HEK293 (cell line): ENCODE results near the gene NCSTN.

Experiments
- CTCF ChIA-PET: fragments of 350-600 bp; formaldehyde crosslinking; extraction: SDS; loops from one replicate; lab custom pipeline; 2021; ENCODE audit warnings: antibody characterized with exemption; lab: Yijun Ruan, JAX
- POLR2A ChIA-PET: fragments of 300-600 bp; formaldehyde crosslinking; extraction: SDS; loops from one replicate; lab custom pipeline; 2020; ENCODE audit warnings: antibody characterized with exemption, inconsistent platforms; lab: Yijun Ruan, JAX
- H3K27ac ChIP-seq: fragments of 200-500 bp; sonication (Bioruptor generic); 2 replicates; pipeline ENCODE4 v1.5.1; 2014; ENCODE audit warnings: low read depth, low read length, control low read depth, inconsistent platforms; ENCODE audit errors: extremely low read depth
- H3K36me3 ChIP-seq, 2 experiments: fragments of 200-500 bp in 1 of 2; sonication (Bioruptor generic) in 1 of 2; 1 replicate in 1 of 2; 2 replicates in 1 of 2; pipeline ENCODE4 v1.5.1; 2014 to 2017; ENCODE audit warnings: inconsistent platforms in 2 of 2, low read length in 2 of 2; ENCODE audit not compliant: control insufficient read depth in 2 of 2, insufficient read depth in 1 of 2
- H3K4me1 ChIP-seq: fragments of 200-500 bp; sonication (Bioruptor generic); 2 replicates; pipeline ENCODE4 v1.5.1; 2014; ENCODE audit warnings: mild to moderate bottlenecking, low read length, inconsistent platforms; ENCODE audit not compliant: control insufficient read depth, insufficient read depth
- H3K4me3 ChIP-seq: 2 replicates; pipeline ENCODE4 v1.5.1; 2011; ENCODE audit warnings: low read depth, mild to moderate bottlenecking, control low read depth, low read length, moderate library complexity
- H3K9me3 ChIP-seq: fragments of 200-500 bp; sonication (Bioruptor generic); 2 replicates; pipeline ENCODE4 v1.5.1; 2014; ENCODE audit warnings: low read depth, low read length, inconsistent platforms; ENCODE audit not compliant: control insufficient read depth, insufficient read depth
- CTCF ChIP-seq: fragments of 450-650 bp; formaldehyde crosslinking; IDR thresholded peaks from 2 replicates; pipeline ENCODE4 v1.5.1; 2016; ENCODE audit warnings: missing biosample characterization, missing genetic modification characterization
- FEZF1 ChIP-seq: fragments of 450-650 bp; formaldehyde crosslinking; IDR thresholded peaks from 2 replicates; pipeline ENCODE4 v1.5.1; 2016; ENCODE audit warnings: missing biosample characterization, missing genetic modification characterization
- HOXD13 ChIP-seq: sonication (generic); formaldehyde crosslinking; IDR thresholded peaks from 2 replicates; pipeline ENCODE4 v1.8.0; 2022; ENCODE audit warnings: missing genetic modification reagents, borderline replicate concordance
- KLF16 ChIP-seq: fragments of 450-650 bp; formaldehyde crosslinking; IDR thresholded peaks from 2 replicates; pipeline ENCODE4 v1.5.1; 2017; ENCODE audit warnings: missing biosample characterization, missing genetic modification characterization
- OVOL3 ChIP-seq: fragments of 450-650 bp; formaldehyde crosslinking; IDR thresholded peaks from 2 replicates; pipeline ENCODE4 v1.5.1; 2016; ENCODE audit warnings: missing biosample characterization, missing genetic modification characterization
- PATZ1 ChIP-seq: fragments of 450-650 bp; formaldehyde crosslinking; IDR thresholded peaks from 2 replicates; pipeline ENCODE4 v1.5.1; 2016; ENCODE audit warnings: missing biosample characterization, missing genetic modification characterization
- PRDM10 ChIP-seq: fragments of 450-650 bp; formaldehyde crosslinking; IDR thresholded peaks from 2 replicates; pipeline ENCODE4 v1.5.1; 2016; ENCODE audit warnings: missing biosample characterization, missing genetic modification characterization
- SCRT1 ChIP-seq: fragments of 450-650 bp; formaldehyde crosslinking; IDR thresholded peaks from 2 replicates; pipeline ENCODE4 v1.5.1; 2016; ENCODE audit warnings: missing biosample characterization, missing genetic modification characterization, borderline replicate concordance
- ZBTB17 ChIP-seq: fragments of 450-650 bp; formaldehyde crosslinking; IDR thresholded peaks from 2 replicates; pipeline ENCODE4 v1.5.1; 2016; ENCODE audit warnings: missing biosample characterization, missing genetic modification characterization
- ZBTB21 ChIP-seq: fragments of 450-650 bp; formaldehyde crosslinking; IDR thresholded peaks from 2 replicates; pipeline ENCODE4 v1.5.1; 2017; ENCODE audit warnings: missing biosample characterization, missing genetic modification characterization
- ZBTB48 ChIP-seq: fragments of 450-650 bp; formaldehyde crosslinking; IDR thresholded peaks from 2 replicates; pipeline ENCODE4 v1.5.1; 2016; ENCODE audit warnings: missing biosample characterization, missing genetic modification characterization
- ZBTB7A ChIP-seq: fragments of 450-650 bp; formaldehyde crosslinking; IDR thresholded peaks from 2 replicates; pipeline ENCODE4 v1.5.1; 2016; ENCODE audit warnings: low read depth, missing biosample characterization, missing genetic modification characterization
- ZEB2 ChIP-seq: fragments of 450-650 bp; formaldehyde crosslinking; IDR thresholded peaks from 2 replicates; pipeline ENCODE4 v1.5.1; 2016; ENCODE audit warnings: missing biosample characterization, missing genetic modification characterization
- ZFP41 ChIP-seq: fragments of 450-650 bp; formaldehyde crosslinking; IDR thresholded peaks from 2 replicates; pipeline ENCODE4 v1.5.1; 2016; ENCODE audit warnings: missing biosample characterization, missing genetic modification characterization, borderline replicate concordance
- ZIC2 ChIP-seq: fragments of 450-650 bp; formaldehyde crosslinking; IDR thresholded peaks from 2 replicates; pipeline ENCODE4 v1.5.1; 2016; ENCODE audit warnings: missing biosample characterization, missing genetic modification characterization
- ZNF133 ChIP-seq: fragments of 450-650 bp; formaldehyde crosslinking; IDR thresholded peaks from 2 replicates; pipeline ENCODE4 v1.5.1; 2016; ENCODE audit warnings: missing biosample characterization, missing genetic modification characterization
- ZNF175 ChIP-seq: fragments of 450-650 bp; formaldehyde crosslinking; IDR thresholded peaks from 2 replicates; pipeline ENCODE4 v1.5.1; 2016; ENCODE audit warnings: missing biosample characterization, missing genetic modification characterization
- ZNF202 ChIP-seq: fragments of 450-650 bp; formaldehyde crosslinking; IDR thresholded peaks from 2 replicates; pipeline ENCODE4 v1.5.1; 2016; ENCODE audit warnings: missing biosample characterization, missing genetic modification characterization, borderline replicate concordance
- ZNF341 ChIP-seq: fragments of 450-650 bp; formaldehyde crosslinking; IDR thresholded peaks from 2 replicates; pipeline ENCODE4; 2016; ENCODE audit warnings: low read depth, missing biosample characterization, missing genetic modification characterization
- ZNF544 ChIP-seq: fragments of 450-650 bp; formaldehyde crosslinking; IDR thresholded peaks from 2 replicates; pipeline ENCODE4 v1.5.0; 2017; ENCODE audit warnings: missing biosample characterization, missing genetic modification characterization
- ZNF561 ChIP-seq: fragments of 450-650 bp; IDR thresholded peaks from 2 replicates; pipeline ENCODE4 v1.5.1; 2018; ENCODE audit warnings: missing biosample characterization, missing genetic modification characterization, borderline replicate concordance
- ZNF585B ChIP-seq: fragments of 450-650 bp; formaldehyde crosslinking; IDR thresholded peaks from 2 replicates; pipeline ENCODE4 v1.5.1; 2016; ENCODE audit warnings: missing biosample characterization, missing genetic modification characterization
- ZNF658 ChIP-seq: fragments of 450-650 bp; formaldehyde crosslinking; IDR thresholded peaks from 2 replicates; pipeline ENCODE4; 2016; ENCODE audit warnings: missing biosample characterization, missing genetic modification characterization
- ZNF670 ChIP-seq: fragments of 450-650 bp; formaldehyde crosslinking; IDR thresholded peaks from 2 replicates; pipeline ENCODE4 v1.5.1; 2016; ENCODE audit warnings: missing biosample characterization, missing genetic modification characterization, low read depth
- ZNF701 ChIP-seq: fragments of 450-650 bp; formaldehyde crosslinking; IDR thresholded peaks from 2 replicates; pipeline ENCODE4 v1.5.1; 2016; ENCODE audit warnings: missing biosample characterization, missing genetic modification characterization
- ZNF792 ChIP-seq: fragments of 450-650 bp; formaldehyde crosslinking; IDR thresholded peaks from 2 replicates; pipeline ENCODE4 v1.5.1; 2016; ENCODE audit warnings: missing biosample characterization, missing genetic modification characterization

The NCSTN gene

GRCh38 chr1:160332516-160332915 lies 10.7 kb upstream of the NCSTN start (continued):
- TF ChIP-seq PRDM10 (tag by site-specific recombination), result no peak
- TF ChIP-seq ZNF792 (tag by site-specific recombination), result no peak
- TF ChIP-seq ZBTB48, result no peak
- TF ChIP-seq ZEB2 (tag by site-specific recombination), result no peak
- no peak for TF ChIP-seq ZNF341 (tag by site-specific recombination)
- no peak for TF ChIP-seq ZNF701 (tag by site-specific recombination)
- no peak for TF ChIP-seq FEZF1 (tag by site-specific recombination)
- TF ChIP-seq CTCF (tag by site-specific recombination), result no peak
- TF ChIP-seq PATZ1 (tag by site-specific recombination), result no peak
- TF ChIP-seq, all 188 proteins: peak for 0

GRCh38 chr1:160338580-160338979 lies 4.6 kb upstream of the NCSTN start:
- TF ChIP-seq ZNF544 (tag by site-specific recombination) (no peak), ZBTB48 (no peak), ZBTB17 (tag by site-specific recombination) (no peak), ZNF202 (tag by site-specific recombination) (no peak), ZNF561 (tag by site-specific recombination) (no peak), SCRT1 (tag by site-specific recombination) (no peak), ZNF701 (tag by site-specific recombination) (no peak), ZNF175 (tag by site-specific recombination) (no peak), ZNF585B (tag by site-specific recombination) (no peak), HOXD13 (CRISPR knock-in tag) (no peak), KLF16 (tag by site-specific recombination) (no peak), OVOL3 (tag by site-specific recombination) (no peak), ZNF658 (tag by site-specific recombination) (no peak), ZBTB7A (no peak), ZFP41 (tag by site-specific recombination) (no peak), ZNF670 (no peak), ZBTB21 (tag by site-specific recombination) (no peak), ZNF133 (tag by site-specific recombination) (no peak), ZIC2 (tag by site-specific recombination) (no peak)
- Histone ChIP-seq H3K9me3 (no peaks in the 10 kb centered on the region), H3K4me1 (no peaks in the 10 kb centered on the region; the same call in 1 of the 2 replicates), H3K36me3 (peaks cover 39 to 67% of the 10 kb centered on the region in 2 experiments), H3K27ac (no peak overlapping the region), H3K4me3 (no peak overlapping the region)
- CTCF ChIA-PET, result interaction anchor here (0.7 to 2.1 kb wide), 3 partner anchors 16 to 260 kb away, joined by 3 to 9 read pairs (median 3); no protein-coding TSS in a partner anchor
- POLR2A ChIA-PET, result no interaction called here
